ENCODE data around the gene CSF3R. TPM values are rescaled to one million over a fixed set of nuclear protein-coding genes. Genes with fewer than 3 reads are reported as not detected.

CSF3R gene
- total RNA-seq, 2 donors from 2014 or later = 3.4 to 9.3 TPM

- H3K4me3 ChIP-seq = no peak overlapping the region
- DNase-seq (ENCODE audit: low spot score) = no peak
- peaks cover 5% of the 10 kb centered on the region for H3K36me3 ChIP-seq
- no peaks in the 10 kb centered on the region for H3K4me1 ChIP-seq
- no peaks in the 10 kb centered on the region for H3K9me3 ChIP-seq
- no peak for TF ChIP-seq CTCF (IDR thresholded peaks at IDR 0.05)
- H3K27ac ChIP-seq = no peak overlapping the region
- H3K27me3 ChIP-seq = no peaks in the 10 kb centered on the region
Observed at GRCh38 chr1:36443297-36443696, 39.4 kb downstream of the CSF3R start.

GRCh38 chr1:36442337-36442736, 40.4 kb downstream of the CSF3R start:
- Histone ChIP-seq H3K36me3 (peaks cover 9% of the 10 kb centered on the region), H3K27me3 (no peaks in the 10 kb centered on the region), H3K4me3 (no peak overlapping the region), H3K4me1 (no peaks in the 10 kb centered on the region), H3K27ac (no peak overlapping the region), H3K9me3 (no peaks in the 10 kb centered on the region)
- TF ChIP-seq CTCF (IDR thresholded peaks at IDR 0.05) = no peak
- DNase-seq (ENCODE audit: low spot score) = no peak

- no peak for TF ChIP-seq CTCF (IDR thresholded peaks at IDR 0.05)
- no peak for DNase-seq (ENCODE audit: low spot score)
- no peaks in the 10 kb centered on the region for H3K9me3 ChIP-seq
- no peaks in the 10 kb centered on the region for H3K4me1 ChIP-seq
- H3K27ac ChIP-seq = no peak overlapping the region
- no peaks in the 10 kb centered on the region for H3K27me3 ChIP-seq
- peaks cover 15% of the 10 kb centered on the region for H3K36me3 ChIP-seq
- no peak overlapping the region for H3K4me3 ChIP-seq
Observed at GRCh38 chr1:36440646-36441045, 42.1 kb downstream of the CSF3R start.

GRCh38 chr1:36440044-36440443, 42.7 kb downstream of the CSF3R start:
- TF ChIP-seq CTCF (IDR thresholded peaks at IDR 0.05) = no peak
- Histone ChIP-seq H3K9me3 (no peaks in the 10 kb centered on the region), H3K4me1 (no peaks in the 10 kb centered on the region), H3K27me3 (no peaks in the 10 kb centered on the region), H3K27ac (no peak overlapping the region), H3K4me3 (no peak overlapping the region), H3K36me3 (peaks cover 15% of the 10 kb centered on the region)
- no peak for DNase-seq (ENCODE audit: low spot score)

GRCh38 chr1:36438715-36439114, 44.0 kb downstream of the CSF3R start:
- H3K36me3 ChIP-seq = peaks cover 15% of the 10 kb centered on the region
- TF ChIP-seq CTCF (IDR thresholded peaks at IDR 0.05) = no peak
- H3K4me3 ChIP-seq = no peak overlapping the region
- H3K27me3 ChIP-seq = no peaks in the 10 kb centered on the region
- no peak for DNase-seq (ENCODE audit: low spot score)
- H3K27ac ChIP-seq = no peak overlapping the region
- H3K4me1 ChIP-seq = no peaks in the 10 kb centered on the region
- H3K9me3 ChIP-seq = no peaks in the 10 kb centered on the region

GRCh38 chr1:36436821-36437220, 45.9 kb downstream of the CSF3R start:
- H3K36me3 ChIP-seq = peaks cover 19% of the 10 kb centered on the region
- H3K27ac ChIP-seq = no peak overlapping the region
- no peak for TF ChIP-seq CTCF (IDR thresholded peaks at IDR 0.05)
- H3K4me3 ChIP-seq = no peak overlapping the region
- DNase-seq (ENCODE audit: low spot score) = no peak
- no peaks in the 10 kb centered on the region for H3K27me3 ChIP-seq
- H3K9me3 ChIP-seq = no peaks in the 10 kb centered on the region
- H3K4me1 ChIP-seq = no peaks in the 10 kb centered on the region

Measured in right atrium auricular region (tissue), 2 donors.